Right lobe of liver (tissue), 4 donors: ENCODE measurements around the gene AAMP.

Experiments used
- CTCF ChIP-seq, 4 donors: fragments of 200-600 bp in 3 of 4; fragments of 450-650 bp in 1 of 4; IDR thresholded peaks; one replicate each; pipeline versions ENCODE4 v1.5.1 to v1.8.0; 2016 to 2022; ENCODE audit warnings: antibody characterized with exemption in 4 of 4, mild to moderate bottlenecking in 2 of 4
- POLR2A ChIP-seq: fragments of 450-650 bp; IDR thresholded peaks from one replicate; pipeline ENCODE4 v1.6.1; 2017; ENCODE audit warnings: antibody characterized with exemption, mild to moderate bottlenecking
- donor health status: DM: no; HTN: no; CAD: no.
- donor health status: DM: no; HTN: no; CAD: no.
- donor health status: DM: no; HTN: yes; CAD: no.

GRCh38 chr2:218300141-218300540 is 30.2 kb upstream of the AAMP start:
- TF ChIP-seq POLR2A (no peak), CTCF (IDR thresholded peaks at IDR 0.05) (no peak)
